GM21825 (cell line): ENCODE results near the gene VAV2.

ENCODE experiments used
- ATAC-seq: cut with Tn5 transposase; IDR thresholded peaks from one replicate; pipeline ENCODE4 v1.9.1; 2021; ENCODE audit warnings: mild to moderate bottlenecking, moderate library complexity; ENCODE audit not compliant: unreplicated experiment

The VAV2 gene

DNA sequence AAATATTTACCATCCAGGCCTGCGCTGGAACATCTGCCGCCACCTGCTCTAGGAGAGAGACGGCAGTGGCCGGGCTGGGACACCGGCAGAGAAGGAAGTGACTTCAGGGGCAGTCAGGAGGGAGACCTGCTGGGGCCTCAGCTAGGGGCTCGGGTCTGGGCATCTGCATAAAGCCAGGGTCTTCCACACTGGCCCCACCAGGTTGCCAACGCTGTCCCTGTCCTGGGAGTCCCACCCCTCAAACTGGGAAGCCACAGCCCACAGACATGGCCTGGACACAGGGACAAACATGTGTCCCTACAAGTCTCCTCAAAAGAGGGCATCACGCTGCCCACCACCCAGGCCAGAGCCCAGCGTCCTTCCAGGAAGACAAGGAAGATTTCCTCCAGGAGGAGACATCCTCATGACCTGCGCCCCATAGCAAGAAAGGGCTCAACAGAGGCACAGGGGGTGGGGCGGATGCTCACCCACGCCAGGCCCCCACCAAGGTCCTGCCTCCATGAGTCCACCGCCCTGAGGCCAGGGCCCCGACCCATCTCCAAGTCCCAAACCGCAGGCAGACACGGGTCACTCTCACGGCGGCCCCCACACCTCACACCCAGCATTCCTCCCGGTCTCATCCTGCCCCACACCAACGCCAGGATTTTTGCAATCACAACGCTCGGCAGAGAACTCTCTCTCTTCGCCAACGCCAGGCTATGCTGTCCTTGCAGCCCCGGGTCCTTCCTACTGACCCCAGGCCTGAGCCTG lies 9.0 kb downstream of the VAV2 start:
- ATAC-seq: no peak

DNA sequence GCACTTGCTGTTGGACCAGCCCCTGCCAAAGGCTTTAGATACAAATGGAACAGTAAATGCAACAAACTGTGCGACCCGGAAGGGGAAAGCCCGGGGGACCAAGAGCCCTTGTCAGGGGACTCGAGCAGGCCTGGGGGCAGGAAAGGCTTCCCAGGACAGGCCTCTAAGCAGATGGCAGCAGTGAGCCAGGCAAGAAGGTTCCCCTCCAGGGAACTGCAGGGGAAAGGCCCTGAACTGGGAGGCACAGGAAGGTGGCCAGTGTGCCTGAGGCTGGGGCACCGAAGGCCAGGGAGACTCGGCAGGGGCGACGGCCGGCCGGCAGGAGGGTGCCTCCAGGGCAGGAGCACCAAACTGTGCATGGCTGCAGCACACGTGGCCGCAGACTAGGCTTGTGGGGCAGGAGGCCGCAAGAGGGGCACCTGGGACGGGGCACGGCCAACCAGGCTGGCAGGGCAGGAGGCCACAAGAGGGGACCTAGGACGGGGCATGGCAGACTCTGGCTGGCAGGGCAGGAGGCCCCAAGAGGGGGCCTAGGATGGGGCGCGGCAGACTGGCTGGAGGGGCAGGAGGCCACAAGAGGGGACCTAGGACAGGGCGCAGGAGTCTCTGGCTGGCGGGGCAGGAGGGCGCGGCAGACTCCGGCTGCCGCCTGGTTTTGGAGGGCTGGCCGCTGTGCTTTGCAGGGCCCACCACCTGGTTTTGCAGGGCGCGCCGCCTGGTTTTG lies 10.0 kb downstream of the VAV2 start:
- ATAC-seq: no peak

DNA sequence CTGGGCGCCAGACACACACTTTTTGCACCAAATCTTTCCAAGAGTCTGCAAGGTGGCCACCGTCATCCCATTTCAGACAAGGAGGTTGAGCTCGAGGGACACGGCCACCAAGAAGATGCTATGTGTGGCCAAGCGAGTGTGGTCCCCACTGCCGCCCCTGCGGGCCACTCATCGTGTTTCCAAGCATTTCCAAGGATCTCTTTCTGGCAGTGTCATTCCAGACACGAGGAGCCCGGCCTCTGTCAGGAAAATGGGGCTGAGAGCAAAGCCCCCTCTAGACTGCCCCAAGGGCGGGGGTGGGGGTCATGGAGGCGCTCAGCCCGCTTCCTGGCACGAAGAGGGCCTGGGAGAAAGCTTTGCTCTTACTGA lies 10.6 kb downstream of the VAV2 start:
- ATAC-seq: no peak

DNA sequence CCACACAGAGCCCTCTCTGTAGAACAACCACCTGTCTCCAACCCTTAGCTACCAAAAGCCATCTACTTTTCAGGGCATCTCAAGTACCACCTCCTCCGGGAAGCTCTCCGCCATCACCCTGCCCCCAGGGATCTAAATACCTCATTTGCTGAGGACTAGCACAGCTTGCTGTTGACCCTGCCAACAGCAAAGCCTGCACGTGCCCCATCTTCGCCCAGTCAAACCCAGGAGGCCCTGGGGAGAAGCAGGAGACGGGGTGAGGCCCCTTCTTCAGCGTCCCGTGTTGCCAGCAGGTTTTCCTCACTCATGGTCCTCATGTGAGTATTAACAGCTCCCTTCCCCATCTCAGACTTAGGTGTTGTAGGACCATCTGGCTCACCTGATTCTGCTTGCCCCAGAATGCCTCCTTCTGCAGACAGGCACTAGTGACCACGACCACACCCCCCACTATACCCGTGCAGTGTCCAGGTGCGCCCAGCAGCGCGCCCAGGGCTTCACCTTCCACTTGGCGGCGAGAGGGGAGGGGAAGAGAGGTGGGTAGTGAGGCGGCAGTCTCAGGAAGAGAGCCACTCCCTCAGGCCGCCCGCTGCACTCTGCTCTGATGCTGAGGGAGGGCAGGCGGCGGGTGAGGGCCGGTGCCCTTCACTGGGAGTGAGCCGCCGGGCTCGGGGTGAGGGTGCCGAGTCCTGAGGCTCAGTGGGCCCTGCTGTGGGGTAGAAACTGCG lies 11.1 kb downstream of the VAV2 start:
- ATAC-seq: no peak

DNA sequence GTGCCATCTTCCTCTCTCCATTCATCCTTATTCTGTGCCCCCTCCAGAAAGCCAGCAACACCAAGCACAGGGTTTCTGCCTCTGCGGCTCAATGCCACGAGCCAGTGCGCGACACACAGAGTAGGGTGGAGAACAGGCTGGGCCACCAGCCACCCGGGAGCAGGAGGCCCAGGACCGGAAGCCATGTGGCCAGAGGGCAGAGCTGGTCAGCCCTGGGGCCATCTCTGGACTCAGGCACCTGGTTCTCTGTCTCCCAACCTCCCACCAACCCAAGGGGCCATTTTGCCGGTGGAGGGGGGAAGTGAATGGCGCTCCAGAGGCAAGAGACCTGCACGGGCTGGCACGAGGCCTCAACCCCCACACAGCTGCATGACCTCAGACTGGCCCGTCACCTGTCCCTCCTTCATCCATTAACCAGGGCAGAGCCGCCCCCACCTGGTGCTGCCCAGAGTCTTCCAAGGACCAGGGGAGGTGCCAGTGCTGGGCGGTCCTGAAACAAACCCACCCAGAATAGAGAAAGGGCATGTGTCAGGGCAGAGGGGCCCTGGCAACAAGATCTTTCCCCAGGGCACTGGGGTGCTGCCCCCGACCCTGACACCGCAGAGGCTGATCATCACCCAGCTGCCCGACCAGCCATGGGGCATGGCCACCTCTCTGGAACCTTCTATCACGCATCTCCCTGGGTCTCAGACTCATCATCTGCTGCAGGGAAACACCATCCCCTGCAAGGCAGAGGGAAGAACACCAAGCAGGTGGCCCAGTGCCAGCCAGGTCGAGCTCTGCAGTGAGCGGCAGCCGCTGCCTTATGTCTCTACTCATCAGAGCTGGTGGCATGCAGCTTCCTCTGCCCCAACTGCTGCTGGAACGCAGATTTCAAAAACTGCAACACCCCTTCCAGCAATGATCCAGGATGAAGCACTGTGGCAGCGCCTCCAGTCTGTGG lies 11.9 kb downstream of the VAV2 start:
- ATAC-seq: peak; percentile 16

DNA sequence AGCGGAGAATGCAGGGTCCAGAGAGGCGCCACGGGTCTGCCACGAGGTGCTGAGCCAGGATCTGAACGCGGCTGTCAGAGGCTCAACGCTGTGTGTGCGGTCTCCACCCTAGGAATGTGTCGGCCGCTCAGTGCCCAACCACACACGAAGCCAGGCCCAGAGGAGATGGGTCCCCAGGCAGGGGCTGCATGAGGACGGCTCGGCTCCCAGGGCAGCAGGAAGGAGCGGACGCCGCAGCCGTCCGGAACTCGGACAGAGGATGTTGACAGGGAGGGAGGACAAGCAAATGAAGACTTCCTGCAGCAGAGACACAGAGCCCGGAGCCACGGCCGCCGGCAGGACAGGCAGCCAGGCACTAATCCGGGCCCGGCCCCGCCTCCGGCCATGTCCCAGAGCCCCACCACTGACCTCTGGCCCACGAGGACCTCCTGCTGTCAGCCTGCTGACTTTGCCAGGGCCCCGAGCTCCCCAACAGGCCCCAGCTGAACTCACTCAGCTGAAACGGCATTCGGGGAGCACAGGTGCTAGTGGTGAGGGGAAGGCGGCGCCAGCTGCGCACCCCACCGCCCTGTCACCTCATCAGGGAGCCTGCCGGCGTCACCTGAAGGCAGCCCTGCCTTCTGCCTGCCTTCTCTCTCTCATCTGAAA lies 12.7 kb downstream of the VAV2 start:
- peak; percentile 38 for ATAC-seq

DNA sequence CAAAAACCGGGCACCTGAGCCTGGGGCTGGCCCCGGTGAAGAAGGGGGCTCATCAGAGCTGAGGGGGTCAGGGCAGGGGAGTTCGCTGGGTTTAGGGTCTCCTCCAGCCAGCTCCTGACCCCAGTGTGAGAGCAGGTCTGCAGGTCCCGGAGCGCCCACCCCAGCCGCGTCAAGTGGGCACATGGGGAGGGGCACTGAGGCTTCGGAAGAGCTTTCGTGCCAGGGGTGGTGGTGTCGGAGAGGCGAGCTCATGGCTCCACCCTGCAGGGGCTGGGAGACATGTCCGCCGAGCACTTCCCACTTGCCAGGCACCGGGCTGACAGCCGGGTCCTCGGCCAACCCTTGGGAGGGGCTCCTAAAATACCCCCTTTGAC lies 13.2 kb downstream of the VAV2 start:
- no peak for ATAC-seq

DNA sequence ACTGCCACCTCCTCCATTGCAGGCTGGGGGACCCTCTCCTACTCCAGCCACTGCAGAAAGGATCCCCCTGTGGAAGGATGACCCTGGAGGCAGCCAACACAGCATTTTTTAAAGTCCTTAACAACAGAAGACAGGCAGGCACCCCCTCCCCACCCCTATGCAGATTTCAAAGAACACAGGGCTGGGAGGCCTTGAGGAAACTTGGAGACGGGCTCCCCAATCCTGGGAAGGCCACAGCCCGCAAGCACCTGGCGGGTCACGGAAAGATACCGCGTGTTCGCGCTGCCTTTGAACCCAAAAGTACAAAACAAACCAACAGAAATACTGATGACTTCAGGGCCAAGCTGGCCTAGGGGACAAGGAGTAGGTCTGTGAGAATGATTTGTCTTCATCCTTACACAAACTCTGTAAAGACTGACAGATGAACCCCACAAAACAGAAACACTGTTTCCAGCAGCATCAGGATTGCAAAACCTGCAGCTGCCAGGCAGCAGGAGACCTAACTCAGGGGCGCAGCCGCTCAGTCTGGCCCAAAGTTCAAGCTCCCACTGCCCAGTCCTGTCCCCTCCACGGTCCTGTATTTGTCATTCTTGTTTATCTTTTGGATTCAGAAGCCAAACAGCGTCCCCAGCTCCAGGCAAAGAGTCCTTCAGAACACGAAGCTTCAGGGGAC lies 13.8 kb downstream of the VAV2 start:
- ATAC-seq: no peak

DNA sequence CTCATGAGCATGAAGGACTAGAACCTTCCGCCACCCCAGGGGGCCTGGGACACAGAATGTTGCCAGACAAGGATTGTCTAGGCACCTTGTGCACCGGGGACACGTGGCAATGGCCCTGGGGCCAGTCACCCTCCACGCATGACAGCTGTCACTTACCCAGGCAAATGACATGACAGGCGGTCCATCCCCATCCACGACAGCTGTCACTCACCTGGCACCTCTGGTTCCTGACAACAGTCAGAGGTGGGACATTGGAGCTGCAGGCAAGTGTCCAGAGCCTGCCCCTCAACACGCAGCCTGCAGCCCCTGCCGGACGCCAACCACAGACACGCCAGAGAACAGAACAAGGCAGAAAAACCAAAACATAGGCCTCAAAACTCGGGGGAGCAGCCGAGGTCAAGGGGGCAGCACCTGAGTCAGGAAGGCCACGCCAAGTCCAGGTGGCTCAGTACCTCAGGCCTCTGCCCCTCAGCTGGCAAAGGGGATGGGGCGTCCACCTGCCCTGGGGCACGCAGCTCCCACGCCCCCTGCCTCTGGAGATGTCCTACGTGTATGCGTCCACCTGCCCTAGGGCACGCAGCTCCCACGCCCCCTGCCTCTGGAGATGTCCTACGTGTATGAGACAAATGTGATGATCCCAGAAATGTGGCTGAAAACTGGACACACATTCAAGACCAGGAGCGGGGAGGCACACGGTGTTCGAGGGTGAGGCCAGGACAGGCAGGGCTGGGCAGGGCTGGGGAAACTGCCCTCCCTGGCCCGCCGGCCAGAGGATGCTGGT lies 14.5 kb downstream of the VAV2 start:
- no peak for ATAC-seq

DNA sequence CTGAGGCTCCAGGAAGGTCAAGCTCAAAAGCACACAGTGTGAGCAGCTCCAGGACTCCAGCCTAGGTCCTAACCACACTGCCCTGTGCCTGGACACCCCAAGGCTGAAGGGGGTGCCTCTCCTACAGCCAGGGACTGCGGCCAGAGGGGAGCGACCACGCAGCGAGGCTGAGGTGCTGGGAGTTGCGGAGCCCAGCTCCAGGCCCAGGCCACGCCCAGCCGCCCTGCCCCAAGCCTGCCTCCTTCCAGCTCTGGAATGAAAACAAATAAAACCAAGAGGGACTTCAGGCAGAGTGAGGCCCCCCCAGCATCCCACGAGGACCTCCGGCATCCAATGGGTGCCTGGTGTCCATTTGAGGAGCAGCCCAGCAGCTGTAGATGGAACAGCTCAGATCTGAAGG lies 15.2 kb downstream of the VAV2 start:
- ATAC-seq: no peak

DNA sequence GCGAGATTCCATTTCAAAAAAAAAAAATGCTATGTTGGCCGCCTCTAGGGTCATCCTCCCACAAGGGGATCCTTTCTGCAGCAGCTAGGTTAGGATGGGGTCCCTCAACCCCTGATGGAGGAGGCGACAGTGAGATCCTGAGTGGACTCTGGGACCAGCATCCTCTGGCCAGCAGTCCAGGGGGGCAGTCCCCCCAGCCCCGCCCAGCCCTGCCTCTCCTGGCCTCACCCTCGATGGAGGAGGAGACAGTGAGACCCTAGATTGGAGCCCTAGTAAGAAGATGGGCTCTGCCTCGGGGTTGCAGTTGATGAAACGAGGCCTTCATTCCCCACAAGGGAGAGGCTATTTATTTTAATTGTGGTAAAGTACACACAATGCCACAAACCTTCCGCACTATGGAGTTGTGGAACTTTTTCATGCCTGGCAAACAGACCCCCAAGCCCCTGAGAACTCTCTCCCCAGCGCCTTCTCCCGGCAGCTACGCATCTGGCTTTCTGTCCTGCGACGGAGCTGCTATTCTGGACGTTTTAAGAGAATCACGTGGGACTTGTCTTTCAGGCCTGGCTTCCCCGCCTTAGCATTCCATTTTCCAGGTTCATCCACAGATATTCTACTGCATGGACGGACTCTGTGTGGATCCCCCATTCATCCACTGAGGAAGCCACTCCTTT lies 15.8 kb downstream of the VAV2 start:
- no peak for ATAC-seq

DNA sequence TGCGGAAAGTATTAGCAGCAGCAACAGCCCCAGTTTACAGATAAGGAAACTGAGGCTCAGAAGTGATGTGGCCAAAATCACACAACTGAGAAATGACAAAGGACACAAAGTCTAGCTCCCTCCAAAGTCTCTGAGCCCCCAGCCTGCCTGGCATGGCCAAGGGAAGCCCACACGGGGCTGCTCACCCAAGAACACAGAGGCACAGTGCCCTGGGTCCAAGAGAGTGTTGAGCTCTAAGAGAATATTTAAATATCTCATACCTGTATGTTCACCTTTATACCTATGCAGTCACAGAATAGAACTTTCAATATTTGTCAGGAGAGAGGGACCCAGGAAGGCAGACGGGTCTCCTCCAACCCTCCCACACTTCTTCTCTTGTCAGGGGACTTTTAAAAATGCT lies 16.6 kb downstream of the VAV2 start:
- ATAC-seq: no peak

DNA sequence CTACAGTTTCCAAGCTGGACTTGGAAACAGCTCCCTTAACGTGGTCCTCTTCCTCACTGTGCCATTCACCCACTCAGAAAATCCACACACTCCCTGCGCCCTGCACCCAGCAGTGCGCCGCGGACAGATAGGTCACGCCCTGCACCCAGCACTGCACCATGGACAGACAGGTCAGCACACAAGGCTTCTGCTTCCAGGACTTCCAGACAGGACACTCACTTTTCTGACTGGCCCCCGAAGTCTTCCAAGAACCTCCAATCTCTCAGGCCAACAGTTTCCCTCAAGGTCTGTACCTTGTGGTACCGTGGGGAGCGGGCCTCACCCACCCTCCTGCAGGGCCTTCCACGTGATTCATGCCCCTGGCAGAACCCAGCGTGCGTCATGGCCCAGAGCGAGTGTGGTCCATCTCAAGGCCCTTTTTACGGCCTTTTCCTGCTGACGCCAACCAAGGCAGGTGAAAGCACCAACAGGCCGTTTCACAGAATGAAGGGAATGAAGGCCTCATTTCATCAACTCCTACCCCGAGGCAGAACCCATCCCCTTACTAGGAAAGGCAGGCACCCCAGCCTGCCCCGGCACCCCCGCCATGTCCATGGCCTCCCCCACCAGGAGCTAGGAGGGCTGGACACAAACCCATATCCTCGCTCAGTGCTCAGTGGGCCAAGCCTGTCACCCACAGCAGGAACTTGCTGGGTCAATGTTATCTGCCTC lies 17.3 kb downstream of the VAV2 start:
- ATAC-seq: no peak

DNA sequence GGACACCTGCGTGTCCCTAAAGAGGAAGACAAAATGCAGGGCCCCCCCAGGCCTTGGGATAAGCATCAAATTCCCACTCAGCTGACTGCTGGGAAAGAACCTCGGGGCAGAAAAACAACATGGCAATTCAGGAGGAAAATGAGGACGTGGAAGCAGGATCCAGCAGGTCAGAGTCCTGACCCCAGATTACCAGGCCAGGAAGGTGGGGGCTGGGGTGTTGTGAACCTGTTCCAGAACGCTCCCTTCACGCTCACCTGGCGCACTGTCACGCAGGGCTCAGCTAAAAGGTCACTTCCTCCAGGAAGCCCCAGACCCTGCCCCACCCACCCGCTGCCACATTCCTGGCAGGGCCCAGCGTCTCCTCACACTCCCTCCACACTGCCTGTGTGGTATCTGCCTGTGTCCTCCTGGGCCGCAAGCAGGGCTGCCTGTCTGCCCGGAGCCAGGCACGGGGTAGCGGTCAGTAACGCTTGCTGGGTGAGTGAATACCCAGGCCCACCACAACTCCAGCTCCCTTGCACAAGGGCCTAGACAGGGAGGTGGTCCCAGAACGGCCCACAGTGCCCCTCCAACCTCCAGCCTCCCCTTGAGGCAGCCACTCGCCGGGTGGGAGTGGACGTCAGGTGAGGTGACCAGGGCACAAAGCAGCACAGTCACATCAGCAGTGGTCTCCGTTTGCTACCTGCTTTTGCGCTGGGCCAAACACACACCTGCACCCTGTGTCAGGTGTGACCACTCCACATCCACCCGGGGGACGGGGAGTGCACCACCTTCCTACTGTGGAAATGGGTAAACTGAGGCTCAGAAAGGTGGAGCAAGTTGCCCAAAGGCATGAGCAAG lies 18.1 kb downstream of the VAV2 start:
- no peak for ATAC-seq

DNA sequence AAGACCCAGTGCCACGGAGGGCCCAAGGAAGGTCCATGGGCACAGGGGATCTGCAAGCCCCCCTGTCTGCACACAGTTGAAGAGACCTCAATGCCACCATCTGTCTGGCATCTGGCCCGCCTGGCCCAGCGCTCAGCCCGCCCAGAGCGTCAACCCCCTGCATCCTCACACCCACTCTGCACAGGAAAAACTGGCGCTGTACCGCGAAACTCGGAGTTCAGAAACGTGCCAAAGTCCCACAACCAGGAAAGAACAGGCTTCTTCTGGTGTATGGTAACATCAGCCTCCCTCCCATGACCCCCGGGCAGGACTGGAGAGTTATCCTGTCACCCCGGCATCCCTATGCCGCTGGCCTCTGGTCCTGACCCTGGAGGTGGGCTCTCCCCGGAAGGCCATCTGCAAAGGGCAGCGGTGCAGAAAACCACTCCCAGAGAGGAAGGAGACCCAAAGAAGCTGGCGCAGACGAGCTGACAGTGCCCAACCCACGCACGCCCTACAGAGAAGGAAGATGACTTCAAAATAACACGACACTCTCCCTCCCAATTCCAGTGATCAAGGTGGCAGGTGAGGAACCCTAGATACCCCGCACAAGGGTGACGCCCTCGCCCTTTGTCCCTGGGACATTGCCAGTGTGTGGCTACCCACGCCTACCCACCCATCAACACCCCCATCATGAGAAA lies 18.9 kb downstream of the VAV2 start:
- no peak for ATAC-seq
